HepG2 (cell line): Measurements from ENCODE around the gene TEK. TPM values are rescaled to one million over a fixed set of nuclear protein-coding genes. Genes with fewer than 3 reads are reported as not detected.

ENCODE experiments used
- ATAC-seq: fragments of 200-7000 bp; cut with Tn5 transposase; 3 replicates; pipeline ENCODE4 v1.9.1; 2020; ENCODE audit warnings: mild to moderate bottlenecking, moderate library complexity
- BruUV-seq: library from RNA; stranded (reverse); fragments of 400-500 nt; replicated peaks from 2 replicates; lab custom pipeline; 2021; lab: Mats Ljungman, UMichigan
- CTCF ChIA-PET: fragments of 300-600 bp; formaldehyde crosslinking; extraction: SDS; loops from one replicate; lab custom pipeline; 2021; ENCODE audit warnings: low total read pairs, inconsistent platforms, low intra/inter-chr PET ratio; lab: Yijun Ruan, JAX
- POLR2A ChIA-PET: fragments of 350-600 bp; sonication (Branson Sonifier 250); formaldehyde crosslinking; loops from one replicate; lab custom pipeline; 2020; ENCODE audit warnings: antibody characterized with exemption, inconsistent platforms; lab: Yijun Ruan, JAX
- DNase-seq: peaks from one replicate; pipeline ENCODE4 v3.0.0-alpha.2; 2015; ENCODE audit warnings: low spot score
- FAIRE-seq: peaks from 3 replicates; lab custom pipeline; 2011; peaks lifted over from hg19 to GRCh38; lab: Jason Lieb, UNC
- H2AFZ ChIP-seq: one replicate; pipeline ENCODE4 v1.6.1; 2011; ENCODE audit warnings: low read length, inconsistent platforms
- H3K27ac ChIP-seq: fragments of 300-600 bp; 3 replicates; pipeline ENCODE4 v1.8.0; 2011; ENCODE audit warnings: mixed run types, mild to moderate bottlenecking, mixed read lengths, low read length, inconsistent platforms; ENCODE audit not compliant: insufficient read depth; ENCODE audit errors: extremely low read length
- H3K27me3 ChIP-seq, 2 experiments: fragments of 200-600 bp in 1 of 2; 2 replicates in 1 of 2; 3 replicates in 1 of 2; pipeline versions ENCODE4 v1.6.0 to v1.8.0; 2011; ENCODE audit warnings: low read length in 2 of 2, mild to moderate bottlenecking in 2 of 2, moderate library complexity in 2 of 2, inconsistent platforms in 1 of 2; ENCODE audit not compliant: insufficient read depth in 2 of 2, control insufficient read depth in 1 of 2
- H3K36me3 ChIP-seq, 2 experiments: fragments of 200-600 bp in 1 of 2; replicated peaks in 1 of 2; 2 replicates in 1 of 2; 3 replicates in 1 of 2; pipeline versions ENCODE4 v1.5.1 to v1.8.0; 2011; ENCODE audit warnings: low read length in 2 of 2, inconsistent platforms in 1 of 2; ENCODE audit not compliant: insufficient read depth in 2 of 2, control insufficient read depth in 1 of 2
- H3K4me1 ChIP-seq: 2 replicates; pipeline ENCODE4 v1.5.1; 2012; ENCODE audit warnings: low read length, inconsistent platforms; ENCODE audit not compliant: insufficient read depth
- H3K4me2 ChIP-seq: 2 replicates; pipeline ENCODE4 v1.6.0; 2011; ENCODE audit warnings: low read depth, low read length, inconsistent platforms
- H3K4me3 ChIP-seq, 3 experiments: fragments of 200-600 bp in 1 of 3; sonication (generic), shearing (Covaris generic) in 1 of 3; replicated peaks in 1 of 3; 2 replicates each; pipeline ENCODE4 v1.5.1; 2011 to 2016; ENCODE audit warnings: low read length in 3 of 3, inconsistent platforms in 2 of 3, low read depth in 2 of 3, mild to moderate bottlenecking in 2 of 3, control low read depth in 1 of 3, mixed read lengths in 1 of 3; ENCODE audit not compliant: insufficient read depth in 1 of 3
- H3K79me2 ChIP-seq: one replicate; pipeline ENCODE4 v1.6.1; 2011; ENCODE audit warnings: low read length, inconsistent platforms; ENCODE audit not compliant: insufficient read depth
- H3K9ac ChIP-seq: 2 replicates; pipeline ENCODE4 v1.6.0; 2011; ENCODE audit warnings: mild to moderate bottlenecking, low read depth, low read length, inconsistent platforms; ENCODE audit not compliant: insufficient read depth
- H3K9me3 ChIP-seq: 2 replicates; pipeline ENCODE4 v1.5.1; 2012; ENCODE audit warnings: mild to moderate bottlenecking, low read length
- H4K20me1 ChIP-seq: 2 replicates; pipeline ENCODE4 v1.6.0; 2011; ENCODE audit warnings: inconsistent platforms, mild to moderate bottlenecking, low read length, moderate library complexity; ENCODE audit not compliant: insufficient read depth
- DNMT3B ChIP-seq: conservative IDR thresholded peaks from 2 replicates; pipeline ENCODE4 v1.6.1; 2016; ENCODE audit warnings: missing biosample characterization, control low read depth
- FUBP1 ChIP-seq: sonication (generic); formaldehyde crosslinking; IDR thresholded peaks from 2 replicates; pipeline ENCODE4 v1.5.1; 2020; ENCODE audit warnings: missing genetic modification reagents, mild to moderate bottlenecking, borderline replicate concordance
- HNRNPLL ChIP-seq: fragments of 200-400 bp; formaldehyde crosslinking; IDR thresholded peaks from 2 replicates; pipeline ENCODE4 v1.6.1; 2017; ENCODE audit warnings: mild to moderate bottlenecking, low read depth, low read length; ENCODE audit not compliant: poor library complexity, severe bottlenecking
- ZUFSP ChIP-seq: sonication (generic); formaldehyde crosslinking; IDR thresholded peaks from 2 replicates; pipeline ENCODE4 v1.9.0; 2021; ENCODE audit warnings: missing genetic modification reagents, mild to moderate bottlenecking, borderline replicate concordance
- WGBS: methylation state at CpG from one replicate; pipeline ENCODE4 v1.1.6; 2017; ENCODE audit warnings: low lambda C conversion rate; 5-methylcytosine and 5-hydroxymethylcytosine counted together
- in situ Hi-C: cut with HindIII; loops from 2 replicates; pipeline ENCODE4 v1.10.0; 2017; ENCODE audit warnings: low pct_unique_long_range_greater_than_20kb; ENCODE audit not compliant: extremely low pct_ligation_motif_present
- intact Hi-C: fragments of 100-400 bp; cut with micrococcal nuclease; formaldehyde crosslinking; loops from one replicate; pipeline ENCODE4 v1.10.0; 2022; ENCODE audit not compliant: unreplicated experiment
- polyA plus RNA-seq, 8 experiments: library from polyadenylated mRNA; depleted of rRNA in 3 of 8; stranded (reverse) in 7 of 8; unstranded in 1 of 8; fragments of >200 nt; fragmentation: Illumina TruSeq in 4 of 8; extraction: Trizol in 4 of 8; gene quantifications; 2 replicates each; pipeline versions ENCODE4 v1.2.1 to v1.2.3, GENCODE V29; 2011 to 2016; ENCODE audit warnings: low read depth in 4 of 8, missing spikeins in 1 of 8, mixed read lengths in 1 of 8; ENCODE audit not compliant: insufficient read depth in 1 of 8
- total RNA-seq, 5 experiments: library from RNA; depleted of rRNA; stranded (reverse); fragments of >200 nt; fragmentation: Illumina TruSeq; extraction: Trizol; gene quantifications; 2 replicates each; pipeline ENCODE4 v1.2.3, GENCODE V29; 2016; ENCODE audit warnings: low read depth in 1 of 5
- TF ChIP-seq, protein P1 (sequence below): sonication (generic); IDR thresholded peaks from 2 replicates; pipeline ENCODE4 v1.6.1; 2016; ENCODE audit warnings: low read depth, borderline replicate concordance

Gene TEK
- total and polyA plus RNA-seq, 2 of the 13 experiments (the other 11 are each of a cell fraction or from before 2014, with no cell fraction given) = not detected

DNA sequence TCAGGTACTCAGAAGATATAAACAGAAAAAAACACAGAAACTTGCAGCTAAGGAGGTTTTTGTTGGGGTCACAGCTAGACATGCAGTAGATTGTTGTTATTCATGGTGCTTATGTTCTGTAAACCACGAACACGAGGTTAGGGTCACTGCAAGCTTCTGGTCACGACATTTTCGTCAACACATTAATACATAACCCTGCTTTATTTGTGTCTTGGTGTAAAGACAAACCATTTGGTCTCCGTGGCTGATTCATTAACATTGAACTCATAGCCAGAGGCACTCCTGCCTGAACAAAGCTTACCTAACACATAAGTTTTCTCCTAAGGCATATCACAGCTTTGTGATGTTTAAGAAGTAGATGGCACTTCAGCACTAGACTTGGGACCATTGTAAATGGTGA is 16.9 kb downstream of the TEK start:
- CTCF ChIA-PET = no interaction called here
- no peak overlapping the region for H2AFZ ChIP-seq
- FAIRE-seq (no peak), ATAC-seq (no peak), DNase-seq (no peak)
- no peaks in the 10 kb centered on the region for H3K79me2 ChIP-seq
- H3K9me3 ChIP-seq = no peaks in the 10 kb centered on the region
- no peak overlapping the region for H3K27ac ChIP-seq
- no peaks in the 10 kb centered on the region for H4K20me1 ChIP-seq
- in situ Hi-C loops = no loop called here
- WGBS = 0% methylated on average over 5 of the region's 5 CpGs
- intact Hi-C loops = no loop called here
- H3K36me3 ChIP-seq = no peaks in the 10 kb centered on the region
- no peak overlapping the region for H3K4me3 ChIP-seq
- no TSS peak for BruUV-seq
- H3K27me3 ChIP-seq = peaks cover 0 to 18% of the 10 kb centered on the region in 2 experiments; a peak in 2 of 5 replicates
- POLR2A ChIA-PET = no interaction called here
- TF ChIP-seq, protein P1, sequence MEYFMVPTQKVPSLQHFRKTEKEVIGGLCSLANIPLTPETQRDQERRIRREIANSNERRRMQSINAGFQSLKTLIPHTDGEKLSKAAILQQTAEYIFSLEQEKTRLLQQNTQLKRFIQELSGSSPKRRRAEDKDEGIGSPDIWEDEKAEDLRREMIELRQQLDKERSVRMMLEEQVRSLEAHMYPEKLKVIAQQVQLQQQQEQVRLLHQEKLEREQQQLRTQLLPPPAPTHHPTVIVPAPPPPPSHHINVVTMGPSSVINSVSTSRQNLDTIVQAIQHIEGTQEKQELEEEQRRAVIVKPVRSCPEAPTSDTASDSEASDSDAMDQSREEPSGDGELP = no peak
- TF ChIP-seq ZUFSP (CRISPR knock-in tag) (no peak), HNRNPLL (no peak), FUBP1 (no peak), DNMT3B (CRISPR knock-in tag) (no peak)
- H3K4me2 ChIP-seq = no peak overlapping the region
- no peaks in the 10 kb centered on the region for H3K4me1 ChIP-seq
- H3K9ac ChIP-seq = no peak overlapping the region
